Stimulated activated CD8-positive, alpha-beta memory T cell treated with anti-CD3 and anti-CD28 coated beads, Interleukin-15, amount 100 ng/mL, for 4 hours (primary cell): Measurements from ENCODE around the gene SARS2.
"Not testable (repeated sequence)": the region's sequence is repeated elsewhere in the genome, so short reads cannot be mapped to it uniquely, and the experiment has no call there.

ENCODE experiments used
- DNase-seq, 2 donors: peaks; one replicate each; pipeline ENCODE4 v3.0.0-alpha.2; 2020; ENCODE audit warnings: low read depth in 2 of 2

The SARS2 gene

GRCh38 chr19:38946229-38947010, 15.9 kb upstream of the SARS2 start:
- no peak for DNase-seq

- DNase-seq, result no peak
Observed at GRCh38 chr19:38945562-38946228, 15.1 kb upstream of the SARS2 start.

GRCh38 chr19:38944981-38945506, 14.5 kb upstream of the SARS2 start:
- no peak for DNase-seq

- no peak for DNase-seq
Observed at GRCh38 chr19:38942471-38943181, 12.1 kb upstream of the SARS2 start.

GRCh38 chr19:38941979-38942378, 11.4 kb upstream of the SARS2 start:
- DNase-seq, result no peak

- DNase-seq, result not testable (repeated sequence)
Observed at GRCh38 chr19:38941466-38941865, 10.9 kb upstream of the SARS2 start.

- DNase-seq, result no peak
Observed at GRCh38 chr19:38939957-38940356, 9.4 kb upstream of the SARS2 start.

- DNase-seq, result no peak
Observed at GRCh38 chr19:38933544-38933943, 3.0 kb upstream of the SARS2 start.

- DNase-seq, result no peak
Observed at GRCh38 chr19:38932425-38933179, 2.0 kb upstream of the SARS2 start.

GRCh38 chr19:38931521-38931793, 894 bp upstream of the SARS2 start:
- DNase-seq, result no peak

GRCh38 chr19:38930776-38931520, 385 bp upstream of the SARS2 start, which contains the start of gene MRPS12:
TSS of gene MRPS12 (plus strand) at chr19:38930944. CDS start at chr19:38931295, 351 bp downstream.
- DNase-seq, result peak; percentile 95 to 97

GRCh38 chr19:38928391-38929001, 2.1 kb downstream of the SARS2 start:
- no peak for DNase-seq

GRCh38 chr19:38924388-38924787, 6.2 kb downstream of the SARS2 start:
- DNase-seq, result peak; percentile 10 to 12

GRCh38 chr19:38922482-38922881, 8.1 kb downstream of the SARS2 start:
- no peak for DNase-seq

- DNase-seq, result no peak
Observed at GRCh38 chr19:38921420-38922274, 8.9 kb downstream of the SARS2 start.

GRCh38 chr19:38920602-38921419, 9.8 kb downstream of the SARS2 start:
- no peak for DNase-seq

- DNase-seq, result no peak
Observed at GRCh38 chr19:38919837-38920601, 10.5 kb downstream of the SARS2 start.

- no peak for DNase-seq
Observed at GRCh38 chr19:38918526-38918925, 12.0 kb downstream of the SARS2 start.
